Osteocyte (in vitro differentiated cells): ENCODE results near the gene FTO. TPM values are rescaled to one million over a fixed set of nuclear protein-coding genes. Genes with fewer than 3 reads are reported as not detected.

Experiments used
- DNase-seq: peaks from one replicate; pipeline ENCODE4 v3.0.0; 2021; ENCODE audit warnings: mixed read lengths; ENCODE audit not compliant: unreplicated experiment; ENCODE audit errors: extremely low spot score
- H3K27ac Mint-ChIP-seq: one replicate; pipeline ENCODE4 v1.8.0; 2021; ENCODE audit warnings: mild to moderate bottlenecking, mixed read lengths; ENCODE audit not compliant: unreplicated experiment
- H3K27me3 Mint-ChIP-seq: one replicate; pipeline ENCODE4 v1.8.0; 2021; ENCODE audit warnings: mixed read lengths; ENCODE audit not compliant: unreplicated experiment
- H3K36me3 Mint-ChIP-seq: one replicate; pipeline ENCODE4 v1.8.0; 2021; ENCODE audit warnings: mixed read lengths; ENCODE audit not compliant: unreplicated experiment
- H3K4me1 Mint-ChIP-seq: one replicate; pipeline ENCODE4 v1.8.0; 2021; ENCODE audit warnings: mixed read lengths; ENCODE audit not compliant: unreplicated experiment
- H3K4me3 Mint-ChIP-seq: one replicate; pipeline ENCODE4 v1.8.0; 2021; ENCODE audit warnings: mild to moderate bottlenecking, moderate library complexity, mixed read lengths; ENCODE audit not compliant: unreplicated experiment
- H3K9me3 Mint-ChIP-seq: one replicate; pipeline ENCODE4 v1.8.0; 2021; ENCODE audit warnings: mixed read lengths; ENCODE audit not compliant: unreplicated experiment
- long read RNA-seq: library from polyadenylated mRNA; unstranded; transcript quantifications from one replicate; pipeline ENCODE4 v2.0.0, GENCODE V29; 2021
- total RNA-seq: library from RNA; stranded (reverse); gene quantifications from 2 replicates; pipeline ENCODE4 v1.2.1, GENCODE V29; 2021
- TF ChIP-seq, protein P1 (sequence below): fragments of 200-600 bp; sonication (generic); IDR thresholded peaks from 2 replicates; pipeline ENCODE4 v1.5.0; 2021; ENCODE audit warnings: antibody characterized with exemption, mild to moderate bottlenecking, moderate library complexity

Gene FTO
- 108 and 114 TPM in 2 replicates for total RNA-seq
- long read RNA-seq, full-length matches to known transcripts, result 68 of 118 reads
- long read RNA-seq, partial matches to known transcripts, result 9 of 118 reads
- long read RNA-seq, other reads (novel, unspliced or antisense), result 41 of 118 reads

DNA sequence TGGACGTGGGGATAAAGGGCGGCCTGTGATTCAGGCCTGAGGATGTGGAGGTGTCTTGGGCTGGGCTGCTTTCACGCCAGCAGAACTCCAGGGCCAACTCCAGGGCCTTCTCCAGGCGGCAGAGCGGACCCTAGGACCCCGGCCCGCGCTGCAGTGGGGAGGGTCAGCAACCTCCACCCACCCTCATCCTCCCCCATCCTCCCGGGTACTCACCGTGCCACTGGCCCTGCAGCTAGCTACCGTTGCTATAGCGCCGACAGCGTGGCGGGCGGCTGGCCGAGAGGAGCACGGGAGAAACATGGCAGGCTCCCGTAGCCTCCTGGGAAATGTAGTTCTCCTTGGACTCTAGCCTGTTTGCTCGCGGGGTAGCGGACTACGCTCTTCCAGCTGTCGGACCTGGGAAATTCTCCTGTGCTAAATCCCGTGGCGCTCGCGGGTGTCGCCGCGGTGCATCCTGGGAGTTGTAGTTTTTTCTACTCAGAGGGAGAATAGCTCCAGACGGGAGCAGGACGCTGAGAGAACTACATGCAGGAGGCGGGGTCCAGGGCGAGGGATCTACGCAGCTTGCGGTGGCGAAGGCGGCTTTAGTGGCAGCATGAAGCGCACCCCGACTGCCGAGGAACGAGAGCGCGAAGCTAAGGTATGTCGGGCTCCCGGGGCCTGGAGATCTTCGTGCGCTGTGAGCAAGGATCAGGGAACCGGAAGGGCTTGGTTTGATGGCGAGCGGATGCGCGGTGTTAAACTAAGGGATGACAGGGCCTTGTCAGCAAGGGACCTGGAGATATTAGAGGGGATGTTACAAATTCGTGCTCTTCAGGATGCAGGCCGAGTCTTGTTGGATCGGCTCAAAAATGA is at the start of gene FTO, which contains the start of gene RPGRIP1L:
Gene FTO, plus strand, starts transcription at position 567 of the 855 bp plus-strand sequence.
Gene RPGRIP1L, minus strand, starts transcription at position 270 of the 855 bp plus-strand sequence. CDS start 3,136 bp downstream, outside the sequence.
- H3K36me3 Mint-ChIP-seq, result peaks cover 14% of the 10 kb centered on the region
- no peaks in the 10 kb centered on the region for H3K9me3 Mint-ChIP-seq
- peaks cover 19% of the 10 kb centered on the region for H3K4me1 Mint-ChIP-seq
- peak; percentile 100 for DNase-seq
- TF ChIP-seq, protein P1, sequence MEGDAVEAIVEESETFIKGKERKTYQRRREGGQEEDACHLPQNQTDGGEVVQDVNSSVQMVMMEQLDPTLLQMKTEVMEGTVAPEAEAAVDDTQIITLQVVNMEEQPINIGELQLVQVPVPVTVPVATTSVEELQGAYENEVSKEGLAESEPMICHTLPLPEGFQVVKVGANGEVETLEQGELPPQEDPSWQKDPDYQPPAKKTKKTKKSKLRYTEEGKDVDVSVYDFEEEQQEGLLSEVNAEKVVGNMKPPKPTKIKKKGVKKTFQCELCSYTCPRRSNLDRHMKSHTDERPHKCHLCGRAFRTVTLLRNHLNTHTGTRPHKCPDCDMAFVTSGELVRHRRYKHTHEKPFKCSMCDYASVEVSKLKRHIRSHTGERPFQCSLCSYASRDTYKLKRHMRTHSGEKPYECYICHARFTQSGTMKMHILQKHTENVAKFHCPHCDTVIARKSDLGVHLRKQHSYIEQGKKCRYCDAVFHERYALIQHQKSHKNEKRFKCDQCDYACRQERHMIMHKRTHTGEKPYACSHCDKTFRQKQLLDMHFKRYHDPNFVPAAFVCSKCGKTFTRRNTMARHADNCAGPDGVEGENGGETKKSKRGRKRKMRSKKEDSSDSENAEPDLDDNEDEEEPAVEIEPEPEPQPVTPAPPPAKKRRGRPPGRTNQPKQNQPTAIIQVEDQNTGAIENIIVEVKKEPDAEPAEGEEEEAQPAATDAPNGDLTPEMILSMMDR, result peak; percentile 6
- no peaks in the 10 kb centered on the region for H3K27me3 Mint-ChIP-seq
- H3K27ac Mint-ChIP-seq, result peak within 1 kb of the TSS; percentile 96
- H3K4me3 Mint-ChIP-seq, result peak within 1 kb of the TSS; percentile 100

DNA sequence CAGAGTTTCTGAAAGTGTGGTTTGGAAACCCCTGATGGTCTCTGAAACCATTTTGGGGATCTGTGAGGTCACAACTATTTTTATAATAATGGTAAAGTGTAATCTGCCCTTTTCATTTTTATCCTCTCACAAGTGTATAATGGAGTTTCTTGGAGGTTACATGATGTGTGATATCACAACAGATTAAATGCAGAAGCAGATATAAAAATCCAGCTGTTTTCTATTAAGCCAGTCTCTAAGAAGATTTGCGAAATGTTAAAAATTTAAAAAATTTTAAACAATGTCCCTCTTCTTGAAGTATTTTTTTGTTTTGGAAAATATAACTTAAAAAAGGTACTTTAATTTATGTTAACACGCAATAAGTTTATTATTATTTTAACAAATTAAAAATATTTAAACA is 49.0 kb upstream of the FTO start:
- TF ChIP-seq, protein P1, result no peak
- Mint-ChIP-seq H3K27me3 (no peaks in the 10 kb centered on the region), H3K36me3 (peaks cover 32% of the 10 kb centered on the region), H3K27ac (no peak overlapping the region), H3K9me3 (no peaks in the 10 kb centered on the region), H3K4me3 (no peak overlapping the region), H3K4me1 (no peaks in the 10 kb centered on the region)
- no peak for DNase-seq

DNA sequence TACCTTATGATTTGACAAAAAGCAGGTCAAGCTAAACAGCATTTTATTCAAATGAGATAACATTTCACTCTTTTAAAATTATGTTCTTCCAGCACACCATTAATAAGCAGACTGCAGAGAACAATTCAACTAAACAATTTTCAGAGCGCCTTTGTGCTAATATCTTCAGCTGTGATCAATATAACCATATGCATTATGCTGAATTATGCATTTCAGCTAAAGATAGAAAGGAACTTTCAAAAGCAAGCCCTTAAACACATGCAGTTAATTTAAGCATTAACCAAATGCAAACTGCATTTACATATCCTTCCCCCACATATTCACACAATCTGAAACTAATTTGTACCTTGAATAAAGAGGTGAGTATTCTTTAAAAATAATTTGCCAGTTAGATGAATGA is 41.9 kb upstream of the FTO start:
- no peak overlapping the region for H3K27ac Mint-ChIP-seq
- no peaks in the 10 kb centered on the region for H3K9me3 Mint-ChIP-seq
- no peak overlapping the region for H3K4me3 Mint-ChIP-seq
- no peaks in the 10 kb centered on the region for H3K27me3 Mint-ChIP-seq
- TF ChIP-seq, protein P1, result no peak
- peaks cover 7% of the 10 kb centered on the region for H3K36me3 Mint-ChIP-seq
- no peaks in the 10 kb centered on the region for H3K4me1 Mint-ChIP-seq
- DNase-seq, result no peak

DNA sequence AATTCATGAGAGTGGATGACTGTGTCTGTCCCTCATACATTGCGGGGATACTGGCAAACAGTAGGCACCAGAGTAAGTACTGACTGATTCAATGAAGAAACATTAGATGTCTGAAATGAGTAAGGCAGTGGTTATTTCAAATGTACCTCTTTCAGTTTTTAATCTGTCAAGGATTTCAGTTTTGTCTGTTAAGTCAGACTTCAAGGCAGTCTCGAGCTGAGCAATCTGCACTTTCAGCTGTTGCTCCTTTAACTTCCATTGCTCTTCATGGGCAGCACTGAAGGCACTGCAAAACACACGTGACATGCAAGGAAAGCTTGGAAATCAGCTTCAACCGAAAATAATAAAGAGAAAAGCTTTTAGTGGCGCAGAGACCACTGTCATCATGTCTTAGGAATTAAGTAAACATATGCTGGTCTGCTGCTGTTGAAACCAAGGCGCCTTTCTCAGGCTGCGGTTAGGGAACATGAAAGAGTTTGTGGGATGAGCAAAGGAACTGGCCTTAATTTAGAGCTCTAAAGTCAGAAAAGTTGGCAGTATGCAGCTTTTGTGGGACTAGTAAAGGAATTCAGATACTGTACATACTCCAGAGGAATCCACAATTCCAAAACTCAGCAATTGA is 39.1 kb upstream of the FTO start:
- Mint-ChIP-seq H3K27ac (no peak overlapping the region), H3K27me3 (no peaks in the 10 kb centered on the region), H3K4me3 (no peak overlapping the region), H3K9me3 (no peaks in the 10 kb centered on the region), H3K4me1 (no peaks in the 10 kb centered on the region), H3K36me3 (peaks cover 2% of the 10 kb centered on the region)
- DNase-seq, result no peak
- TF ChIP-seq, protein P1, result no peak
